ENCODE data around the gene MRNIP.

The MRNIP gene

GRCh38 chr5:179870952-179871351 is 12.3 kb upstream of the MRNIP start:
- DNase-seq, result no peak

DNA sequence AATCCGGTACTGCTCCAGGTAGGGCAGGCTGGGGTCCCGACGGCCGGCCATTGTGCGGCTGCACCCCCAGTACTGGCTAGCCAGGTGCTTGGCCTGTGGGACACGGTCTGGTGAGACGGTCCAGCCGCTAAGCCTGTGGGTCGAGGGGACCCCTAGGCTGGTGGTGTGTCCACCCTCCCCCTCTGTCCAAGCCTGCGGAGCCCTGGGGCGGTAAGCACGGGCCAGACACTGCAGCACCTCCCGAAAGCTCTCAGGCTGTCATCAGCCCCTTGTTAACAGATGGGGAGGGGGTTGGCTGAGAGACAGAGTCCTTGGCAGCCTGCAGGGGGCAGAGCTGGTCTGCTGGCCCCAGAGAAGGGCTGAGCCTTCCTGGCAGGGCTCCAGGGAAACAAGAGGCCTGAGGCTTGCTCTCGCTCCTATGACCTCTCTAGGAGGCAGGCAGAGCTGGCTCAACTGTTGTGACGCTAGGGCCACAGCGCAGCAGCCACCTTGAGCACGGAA is 11.8 kb upstream of the MRNIP start:
- DNase-seq, result peak; percentile 40

GRCh38 chr5:179869641-179870402 is 11.2 kb upstream of the MRNIP start:
- DNase-seq, result no peak

GRCh38 chr5:179869101-179869500 is 10.5 kb upstream of the MRNIP start:
- DNase-seq, result no peak

DNA sequence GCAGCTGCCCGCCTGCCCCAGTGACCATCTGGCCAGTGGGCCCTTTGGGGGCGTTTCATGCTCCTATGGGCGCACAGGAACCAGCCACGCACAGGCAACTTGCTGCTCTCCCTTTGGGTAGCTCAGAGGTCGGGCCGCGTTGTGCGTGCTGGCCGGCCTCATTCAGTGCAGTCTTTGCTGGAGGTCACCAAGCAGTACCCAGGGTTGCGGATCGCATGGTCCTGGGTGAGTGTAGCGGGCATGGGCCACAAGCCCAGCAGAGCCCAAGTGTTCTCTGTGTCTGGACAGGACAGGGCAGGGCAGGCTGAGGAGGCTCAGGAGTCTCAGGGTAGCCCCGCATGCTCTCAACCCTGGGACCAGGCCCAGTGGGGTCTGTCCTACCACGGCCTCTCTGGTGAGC is 9.9 kb upstream of the MRNIP start:
- no peak for DNase-seq

DNA sequence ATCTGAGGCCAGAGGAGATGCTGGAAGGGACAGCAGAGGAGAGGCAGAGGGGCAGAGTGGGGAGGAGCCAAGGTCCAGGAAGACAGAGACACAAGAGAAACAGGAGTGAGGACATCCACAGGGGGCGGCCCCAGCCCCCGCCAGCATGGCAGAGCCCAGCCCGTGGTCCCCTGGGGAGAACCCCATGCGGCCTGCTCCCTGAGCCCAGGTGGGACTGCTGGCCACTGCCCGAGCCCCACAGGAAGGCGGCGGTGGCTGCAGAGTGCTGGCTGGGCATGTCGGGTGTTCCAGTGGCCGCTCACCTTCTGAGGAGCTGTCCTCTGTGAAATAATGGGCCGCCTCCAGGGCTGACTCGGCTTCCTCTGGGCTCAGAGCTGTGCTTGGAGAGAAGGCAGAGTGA is 8.9 kb upstream of the MRNIP start:
- no peak for DNase-seq

- no peak for DNase-seq
Observed at GRCh38 chr5:179867079-179867465, 8.5 kb upstream of the MRNIP start.

DNA sequence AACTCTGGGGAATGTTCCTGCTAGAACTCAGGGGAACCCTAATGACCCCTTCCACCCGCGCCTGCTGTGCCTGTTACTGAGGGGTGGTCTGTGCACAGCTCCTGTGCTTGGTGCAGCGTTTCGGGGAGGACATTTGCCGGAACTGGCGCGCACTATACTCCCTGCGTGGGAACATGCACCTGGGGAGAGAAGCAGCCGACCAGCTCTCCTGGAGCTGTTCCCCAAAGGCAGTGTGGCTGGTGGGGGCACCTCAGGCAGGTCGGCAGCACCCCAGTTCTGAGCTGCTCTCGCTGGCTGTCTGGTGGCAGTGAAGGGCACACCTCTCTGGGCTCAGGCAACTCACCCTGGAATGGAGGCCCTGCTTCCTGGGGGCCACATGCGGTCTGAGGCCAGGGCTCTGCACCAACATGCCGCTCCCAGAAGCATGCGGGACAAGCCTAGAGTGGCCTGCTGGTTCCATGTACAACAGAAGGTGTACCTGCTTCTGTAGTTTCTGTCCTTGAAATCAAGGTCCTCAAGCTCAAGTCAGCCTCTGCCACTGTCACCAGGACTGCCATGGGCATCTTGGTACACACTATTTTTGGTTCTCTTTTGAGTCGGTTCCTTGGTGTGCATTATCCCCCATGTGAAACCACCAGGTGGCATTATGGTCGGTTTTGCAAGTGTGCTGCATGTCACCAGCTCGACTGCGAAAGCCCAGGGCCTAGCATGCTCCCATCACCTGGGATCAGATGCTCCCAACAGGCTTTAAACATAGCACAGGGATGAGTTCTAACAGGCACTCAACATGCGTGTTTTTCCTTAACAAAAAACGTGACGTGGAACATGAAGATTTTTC is 7.8 kb upstream of the MRNIP start:
- DNase-seq, result no peak

DNA sequence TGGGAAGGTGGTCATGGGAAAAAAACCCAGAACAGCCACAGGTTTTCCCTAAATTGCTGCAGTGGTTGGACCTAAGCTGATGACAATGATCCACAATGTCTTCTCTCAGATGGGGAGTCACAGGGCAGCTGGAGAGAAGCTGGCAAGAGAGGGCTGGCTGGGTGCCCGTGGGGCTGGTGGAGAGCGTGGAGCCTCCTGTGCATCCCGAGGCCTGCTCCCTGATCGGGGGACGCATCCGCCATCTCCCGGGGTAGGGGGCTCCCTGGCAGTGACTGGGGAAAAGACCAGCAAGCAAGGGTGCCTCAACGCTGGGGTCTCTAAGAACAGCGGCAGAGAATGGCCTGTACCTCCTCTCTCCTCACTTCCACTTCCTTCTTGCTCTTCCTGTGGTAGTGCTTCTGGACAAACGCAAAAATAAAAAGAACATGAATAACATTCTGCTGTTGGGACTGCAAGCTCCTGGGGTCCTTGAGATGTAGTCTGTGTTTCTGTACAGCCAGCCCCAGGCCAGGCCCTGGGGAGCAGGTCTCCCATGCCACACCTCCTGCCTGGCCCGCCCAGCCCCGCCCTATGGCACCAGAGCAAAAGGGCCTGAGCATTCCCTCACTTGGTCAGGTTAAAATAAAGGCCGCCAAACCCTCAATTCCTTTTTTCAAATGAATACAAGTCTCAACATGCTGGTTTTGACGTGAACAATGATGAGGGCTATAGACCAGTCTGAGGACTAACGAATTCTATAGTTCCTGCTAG is 7.0 kb upstream of the MRNIP start:
- no peak for DNase-seq

DNA sequence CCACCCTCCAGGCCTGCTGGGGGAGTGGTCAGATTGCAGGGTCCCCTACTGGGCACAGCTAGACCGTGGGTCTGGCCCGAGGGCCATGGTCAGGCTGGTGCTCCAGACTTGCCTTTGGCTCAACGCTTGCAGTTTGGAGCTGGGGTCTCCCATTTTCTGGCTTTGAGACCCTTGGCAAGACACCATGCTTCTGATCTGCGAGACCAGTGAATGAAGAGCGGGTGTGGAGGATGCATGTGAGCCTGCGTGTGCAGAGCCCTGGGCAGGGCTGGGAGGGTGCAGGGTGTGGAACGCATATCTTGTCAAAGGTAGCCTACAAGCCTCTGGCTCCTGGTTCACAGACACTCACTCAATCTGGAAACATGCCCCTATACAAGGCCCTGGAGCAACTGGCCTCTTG is 6.1 kb upstream of the MRNIP start:
- DNase-seq, result no peak

DNA sequence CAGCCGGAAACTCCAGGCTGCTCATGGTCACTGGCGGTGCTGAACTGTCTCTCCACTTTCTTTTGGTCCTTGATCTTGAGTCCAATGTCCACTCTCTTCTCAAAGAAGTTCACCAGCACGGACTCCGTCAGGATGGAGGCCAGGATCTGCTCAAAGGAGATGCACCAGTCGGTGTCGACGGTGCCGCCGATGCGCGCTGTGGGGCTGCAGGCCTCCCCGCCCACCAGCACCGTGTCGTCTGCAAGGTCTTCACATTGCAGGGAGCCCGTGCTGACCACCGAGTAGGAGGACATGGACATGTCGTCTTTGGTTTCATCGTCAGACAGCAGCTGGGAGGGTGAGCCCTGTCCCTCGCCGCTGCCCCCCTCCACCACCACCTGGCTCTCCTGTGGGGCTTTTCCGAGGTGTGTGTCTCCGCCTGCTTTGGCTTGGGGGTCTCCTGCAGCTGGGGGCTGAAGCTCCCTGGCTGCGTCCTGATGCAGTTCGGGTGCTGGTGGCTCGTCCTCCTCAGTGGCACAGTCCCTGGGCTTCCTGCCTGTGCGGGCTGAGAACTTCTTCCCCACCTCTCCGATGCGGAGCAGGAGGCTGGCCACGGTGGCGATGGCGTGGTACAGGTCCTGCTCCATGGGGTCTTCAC is 5.0 kb upstream of the MRNIP start:
- no peak for DNase-seq

DNA sequence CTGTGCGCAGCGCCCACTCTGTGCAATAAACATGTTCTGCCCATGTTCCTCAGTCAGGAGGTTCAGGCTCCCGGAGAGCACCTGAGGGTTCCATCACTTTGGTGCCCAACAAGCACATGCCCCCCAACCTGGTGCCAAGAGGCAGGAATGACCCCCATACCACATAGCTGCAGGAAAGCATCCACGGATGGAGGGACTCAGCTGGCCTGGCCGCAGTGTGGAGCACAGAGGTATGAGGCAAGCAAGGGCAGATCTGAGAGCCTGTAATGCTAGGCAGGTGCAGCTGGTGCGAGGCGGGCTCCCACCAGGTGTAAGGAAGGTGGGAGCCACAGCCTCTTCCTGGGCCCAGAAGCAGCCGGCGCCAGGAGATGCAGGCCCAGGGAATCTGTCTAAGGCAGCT is 4.3 kb upstream of the MRNIP start:
- DNase-seq, result no peak

- no peak for DNase-seq
Observed at GRCh38 chr5:179862296-179862695, 3.7 kb upstream of the MRNIP start.

DNA sequence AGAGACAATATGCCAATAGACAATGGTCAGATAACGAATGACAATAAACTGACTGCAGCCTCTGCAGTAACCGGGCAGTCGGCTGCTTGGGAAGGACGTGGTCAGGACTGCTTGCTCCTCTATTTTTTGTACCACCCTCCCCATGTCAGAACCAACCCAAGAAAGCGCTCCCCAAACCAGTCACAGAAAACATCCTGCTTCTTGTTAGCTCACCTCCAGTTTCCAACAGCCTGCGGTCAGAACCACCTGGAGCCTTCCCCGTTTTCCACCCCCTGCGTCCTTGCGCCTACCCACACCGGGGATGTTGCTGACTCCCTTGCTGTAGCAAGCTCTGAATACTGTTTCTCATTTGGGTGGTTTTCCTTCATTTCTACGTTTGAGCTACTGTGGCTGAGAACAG is 1.7 kb upstream of the MRNIP start:
- no peak for DNase-seq

- DNase-seq, result no peak
Observed at GRCh38 chr5:179858241-179858585, 404 bp downstream of the MRNIP start.

- no peak for DNase-seq
Observed at GRCh38 chr5:179854356-179854755, 4.3 kb downstream of the MRNIP start.

GRCh38 chr5:179852993-179853547 is 5.5 kb downstream of the MRNIP start:
- no peak for DNase-seq

DNA sequence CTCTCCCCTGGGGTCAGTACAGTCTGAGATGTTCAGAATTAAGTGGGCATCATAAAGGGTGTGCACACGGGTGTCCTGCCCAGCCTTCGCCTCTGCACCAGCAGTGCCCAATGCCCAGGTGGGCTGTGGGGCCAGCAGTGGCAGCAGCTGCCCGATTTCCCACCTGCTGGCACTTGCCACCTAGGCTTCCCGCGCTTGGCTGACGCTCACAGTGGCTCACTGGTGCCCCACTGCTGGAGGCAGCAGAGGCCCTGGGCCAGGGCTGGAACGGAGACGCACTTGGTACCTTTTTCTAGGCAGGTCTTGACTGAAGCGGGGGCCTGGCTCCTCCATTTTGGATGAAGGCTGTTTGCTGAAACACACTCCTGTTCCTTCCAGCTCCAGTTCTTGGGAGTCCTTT is 17.0 kb downstream of the MRNIP start:
- DNase-seq, result no peak

DNA sequence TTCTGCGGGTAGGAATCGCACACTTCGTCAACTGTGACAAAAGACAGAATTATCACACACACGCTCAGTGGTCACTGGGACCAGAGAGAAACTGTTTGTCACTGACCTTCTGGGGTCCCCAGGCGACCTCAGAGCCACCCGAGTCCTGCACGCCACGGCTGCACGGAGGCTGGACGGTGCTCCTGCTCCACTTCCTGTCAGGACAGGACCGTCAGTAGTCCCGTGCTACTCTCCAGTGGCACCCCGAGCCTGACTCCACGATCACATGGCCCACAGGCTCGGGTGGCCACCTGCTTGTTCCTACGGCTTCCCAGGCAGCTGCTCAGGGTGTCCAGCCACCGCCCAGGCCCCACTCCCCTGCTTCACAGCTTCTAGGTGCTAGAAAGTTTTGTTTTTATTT is 17.9 kb downstream of the MRNIP start:
- no peak for DNase-seq

- no peak for DNase-seq
Observed at GRCh38 chr5:179840321-179840720, 18.3 kb downstream of the MRNIP start.

GRCh38 chr5:179839328-179840256 is 19.0 kb downstream of the MRNIP start:
- no peak for DNase-seq
